ENCODE measurements around the gene RSU1. TPM values are rescaled to one million over a fixed set of nuclear protein-coding genes. Genes with fewer than 3 reads are reported as not detected.

RSU1 gene
- total and polyA plus RNA-seq, 4 donors, result 46.6 to 84.1 (median 68.1) TPM

- 100% methylated on average over 1 of the region's 2 CpGs for WGBS (ENCODE audit: insufficient coverage)
- Histone ChIP-seq H3K27ac (ENCODE audit: low read depth, low read length) (no peak overlapping the region), H3K4me3 (ENCODE audit: low read depth, low read length) (no peak overlapping the region), H3K36me3 (ENCODE audit: control insufficient read depth, insufficient read depth, low read length) (no peaks in the 10 kb centered on the region), H3K27me3 (ENCODE audit: control insufficient read depth, insufficient read depth, low read length) (no peaks in the 10 kb centered on the region), H3K9me3 (ENCODE audit: control insufficient read depth, insufficient read depth, low read length) (no peaks in the 10 kb centered on the region), H3K4me1 (ENCODE audit: control insufficient read depth, insufficient read depth, low read length) (no peaks in the 10 kb centered on the region)
- no peak for DNase-seq (ENCODE audit: low read depth in 4 of 6, low spot score in 6 of 6)
Measured at GRCh38 chr10:16741540-16741939, 75.7 kb downstream of the RSU1 start.

GRCh38 chr10:16737420-16737819, 79.8 kb downstream of the RSU1 start:
- no peak overlapping the region for H3K4me3 ChIP-seq (ENCODE audit: low read depth, low read length)
- no peaks in the 10 kb centered on the region for H3K36me3 ChIP-seq (ENCODE audit: control insufficient read depth, insufficient read depth, low read length)
- no peak for DNase-seq (ENCODE audit: low read depth in 4 of 6, low spot score in 6 of 6)
- H3K27ac ChIP-seq (ENCODE audit: low read depth, low read length), result no peak overlapping the region
- no peaks in the 10 kb centered on the region for H3K4me1 ChIP-seq (ENCODE audit: control insufficient read depth, insufficient read depth, low read length)
- no peaks in the 10 kb centered on the region for H3K27me3 ChIP-seq (ENCODE audit: control insufficient read depth, insufficient read depth, low read length)
- WGBS (ENCODE audit: insufficient coverage), result no CpG with 5 or more reads among the region's 2 CpGs
- H3K9me3 ChIP-seq (ENCODE audit: control insufficient read depth, insufficient read depth, low read length), result no peaks in the 10 kb centered on the region

- Histone ChIP-seq H3K36me3 (ENCODE audit: control insufficient read depth, insufficient read depth, low read length) (no peaks in the 10 kb centered on the region), H3K9me3 (ENCODE audit: control insufficient read depth, insufficient read depth, low read length) (no peaks in the 10 kb centered on the region), H3K4me3 (ENCODE audit: low read depth, low read length) (no peak overlapping the region), H3K4me1 (ENCODE audit: control insufficient read depth, insufficient read depth, low read length) (no peaks in the 10 kb centered on the region), H3K27ac (ENCODE audit: low read depth, low read length) (no peak overlapping the region), H3K27me3 (ENCODE audit: control insufficient read depth, insufficient read depth, low read length) (no peaks in the 10 kb centered on the region)
- whole genome bisulfite sequencing (ENCODE audit: insufficient coverage), result no CpG with 5 or more reads among the region's 3 CpGs
- no peak for DNase-seq (ENCODE audit: low read depth in 4 of 6, low spot score in 6 of 6)
Measured at GRCh38 chr10:16735671-16736070, 81.6 kb downstream of the RSU1 start.

GRCh38 chr10:16732376-16732775, 84.8 kb downstream of the RSU1 start:
- no peaks in the 10 kb centered on the region for H3K36me3 ChIP-seq (ENCODE audit: control insufficient read depth, insufficient read depth, low read length)
- H3K9me3 ChIP-seq (ENCODE audit: control insufficient read depth, insufficient read depth, low read length), result no peaks in the 10 kb centered on the region
- no peak overlapping the region for H3K27ac ChIP-seq (ENCODE audit: low read depth, low read length)
- no peaks in the 10 kb centered on the region for H3K27me3 ChIP-seq (ENCODE audit: control insufficient read depth, insufficient read depth, low read length)
- DNase-seq (ENCODE audit: low read depth in 4 of 6, low spot score in 6 of 6), result no peak
- H3K4me1 ChIP-seq (ENCODE audit: control insufficient read depth, insufficient read depth, low read length), result no peaks in the 10 kb centered on the region
- no peak overlapping the region for H3K4me3 ChIP-seq (ENCODE audit: low read depth, low read length)

- Histone ChIP-seq H3K36me3 (ENCODE audit: control insufficient read depth, insufficient read depth, low read length) (no peaks in the 10 kb centered on the region), H3K27ac (ENCODE audit: low read depth, low read length) (no peak overlapping the region), H3K4me3 (ENCODE audit: low read depth, low read length) (no peak overlapping the region), H3K27me3 (ENCODE audit: control insufficient read depth, insufficient read depth, low read length) (no peaks in the 10 kb centered on the region), H3K9me3 (ENCODE audit: control insufficient read depth, insufficient read depth, low read length) (peaks cover 1% of the 10 kb centered on the region), H3K4me1 (ENCODE audit: control insufficient read depth, insufficient read depth, low read length) (no peaks in the 10 kb centered on the region)
- DNase-seq (ENCODE audit: low read depth in 4 of 6, low spot score in 6 of 6), result no peak
- WGBS (ENCODE audit: insufficient coverage), result 100% methylated on average over 1 of the region's 5 CpGs
Measured at GRCh38 chr10:16728266-16728665, 89.0 kb downstream of the RSU1 start.

- Histone ChIP-seq H3K36me3 (ENCODE audit: control insufficient read depth, insufficient read depth, low read length) (no peaks in the 10 kb centered on the region), H3K27ac (ENCODE audit: low read depth, low read length) (no peak overlapping the region), H3K4me1 (ENCODE audit: control insufficient read depth, insufficient read depth, low read length) (no peaks in the 10 kb centered on the region), H3K4me3 (ENCODE audit: low read depth, low read length) (no peak overlapping the region), H3K9me3 (ENCODE audit: control insufficient read depth, insufficient read depth, low read length) (peaks cover 1% of the 10 kb centered on the region), H3K27me3 (ENCODE audit: control insufficient read depth, insufficient read depth, low read length) (no peaks in the 10 kb centered on the region)
- no CpG with 5 or more reads among the region's 8 CpGs for WGBS (ENCODE audit: insufficient coverage)
- DNase-seq (ENCODE audit: low read depth in 4 of 6, low spot score in 6 of 6), result peak in 1 of 6 donors; percentile 64
Measured at GRCh38 chr10:16727666-16728065, 89.6 kb downstream of the RSU1 start.

GRCh38 chr10:16724509-16724908, 92.7 kb downstream of the RSU1 start:
- 83% methylated on average over 4 of the region's 6 CpGs for WGBS (ENCODE audit: insufficient coverage)
- Histone ChIP-seq H3K4me1 (ENCODE audit: control insufficient read depth, insufficient read depth, low read length) (no peaks in the 10 kb centered on the region), H3K27me3 (ENCODE audit: control insufficient read depth, insufficient read depth, low read length) (no peaks in the 10 kb centered on the region), H3K36me3 (ENCODE audit: control insufficient read depth, insufficient read depth, low read length) (no peaks in the 10 kb centered on the region), H3K9me3 (ENCODE audit: control insufficient read depth, insufficient read depth, low read length) (peaks cover 1% of the 10 kb centered on the region), H3K4me3 (ENCODE audit: low read depth, low read length) (no peak overlapping the region), H3K27ac (ENCODE audit: low read depth, low read length) (no peak overlapping the region)
- DNase-seq (ENCODE audit: low read depth in 4 of 6, low spot score in 6 of 6), result no peak

- Histone ChIP-seq H3K27me3 (ENCODE audit: control insufficient read depth, insufficient read depth, low read length) (no peaks in the 10 kb centered on the region), H3K4me1 (ENCODE audit: control insufficient read depth, insufficient read depth, low read length) (no peaks in the 10 kb centered on the region), H3K36me3 (ENCODE audit: control insufficient read depth, insufficient read depth, low read length) (no peaks in the 10 kb centered on the region), H3K9me3 (ENCODE audit: control insufficient read depth, insufficient read depth, low read length) (peaks cover 1% of the 10 kb centered on the region), H3K27ac (ENCODE audit: low read depth, low read length) (no peak overlapping the region), H3K4me3 (ENCODE audit: low read depth, low read length) (no peak overlapping the region)
- 100% methylated on average over 1 of the region's 2 CpGs for WGBS (ENCODE audit: insufficient coverage)
- DNase-seq (ENCODE audit: low read depth in 4 of 6, low spot score in 6 of 6), result no peak
Measured at GRCh38 chr10:16720812-16721211, 96.4 kb downstream of the RSU1 start.

GRCh38 chr10:16717622-16718395, 99.4 kb downstream of the RSU1 start:
- WGBS (ENCODE audit: insufficient coverage), result no CpG with 5 or more reads among the region's 4 CpGs
- H3K9me3 ChIP-seq (ENCODE audit: control insufficient read depth, insufficient read depth, low read length), result peaks cover 8% of the 10 kb centered on the region
- no peaks in the 10 kb centered on the region for H3K27me3 ChIP-seq (ENCODE audit: control insufficient read depth, insufficient read depth, low read length)
- H3K4me3 ChIP-seq (ENCODE audit: low read depth, low read length), result no peak overlapping the region
- no peaks in the 10 kb centered on the region for H3K4me1 ChIP-seq (ENCODE audit: control insufficient read depth, insufficient read depth, low read length)
- H3K36me3 ChIP-seq (ENCODE audit: control insufficient read depth, insufficient read depth, low read length), result no peaks in the 10 kb centered on the region
- H3K27ac ChIP-seq (ENCODE audit: low read depth, low read length), result no peak overlapping the region
- DNase-seq (ENCODE audit: low read depth in 4 of 6, low spot score in 6 of 6), result peak in 1 of 6 donors; percentile 47

GRCh38 chr10:16716051-16716450, 101.2 kb downstream of the RSU1 start:
- H3K27me3 ChIP-seq (ENCODE audit: control insufficient read depth, insufficient read depth, low read length), result no peaks in the 10 kb centered on the region
- H3K4me1 ChIP-seq (ENCODE audit: control insufficient read depth, insufficient read depth, low read length), result no peaks in the 10 kb centered on the region
- no peak overlapping the region for H3K4me3 ChIP-seq (ENCODE audit: low read depth, low read length)
- 100% methylated on average over 2 of the region's 5 CpGs for WGBS (ENCODE audit: insufficient coverage)
- DNase-seq (ENCODE audit: low read depth in 4 of 6, low spot score in 6 of 6), result no peak
- peaks cover 10% of the 10 kb centered on the region for H3K9me3 ChIP-seq (ENCODE audit: control insufficient read depth, insufficient read depth, low read length)
- H3K36me3 ChIP-seq (ENCODE audit: control insufficient read depth, insufficient read depth, low read length), result no peaks in the 10 kb centered on the region
- no peak overlapping the region for H3K27ac ChIP-seq (ENCODE audit: low read depth, low read length)
